GM12878 (cell line): Measurements from ENCODE around the gene YAF2. TPM values are rescaled to one million over a fixed set of nuclear protein-coding genes. Genes with fewer than 3 reads are reported as not detected.

ENCODE experiments used
- ATAC-seq: fragments of 200-7000 bp; cut with Tn5 transposase; 3 replicates; pipeline ENCODE4 v1.9.1; 2020; ENCODE audit warnings: mild to moderate bottlenecking, moderate library complexity
- BruUV-seq: library from RNA; stranded (reverse); fragments of 400-500 nt; replicated peaks from 2 replicates; lab custom pipeline; 2021; lab: Mats Ljungman, UMichigan
- CTCF ChIA-PET: fragments of 300-600 bp; sonication (Branson Sonifier 250); formaldehyde crosslinking; extraction: SDS; loops from one replicate; lab custom pipeline; 2021; ENCODE audit warnings: inconsistent platforms; lab: Yijun Ruan, JAX
- POLR2A ChIA-PET: fragments of 350-600 bp; formaldehyde crosslinking; extraction: SDS; loops from one replicate; lab custom pipeline; 2021; ENCODE audit warnings: inconsistent platforms; lab: Charles Lee
- RAD21 ChIA-PET: fragments of 300-600 bp; sonication (Branson Sonifier 250); formaldehyde crosslinking; loops from one replicate; lab custom pipeline; 2023; ENCODE audit warnings: antibody characterized with exemption; ENCODE audit not compliant: unreplicated experiment; lab: Charles Lee
- SMC1A ChIA-PET: fragments of 300-600 bp; sonication (Branson Sonifier 250); formaldehyde crosslinking; loops from one replicate; lab custom pipeline; 2023; ENCODE audit not compliant: unreplicated experiment, uncharacterized antibody; lab: Charles Lee
- DNase-seq: peaks from one replicate; pipeline ENCODE4 v3.0.0-alpha.2; 2011; ENCODE audit warnings: low read depth, low spot score
- FAIRE-seq: peaks from 3 replicates; lab custom pipeline; 2011; peaks lifted over from hg19 to GRCh38; lab: Jason Lieb, UNC
- H2AFZ ChIP-seq: 2 replicates; pipeline ENCODE4 v1.6.0; 2011; ENCODE audit warnings: low read depth, low read length, control low read depth; ENCODE audit not compliant: control insufficient read depth
- H3K27ac ChIP-seq: 2 replicates; pipeline ENCODE4 v1.5.1; 2011; ENCODE audit warnings: control low read depth; ENCODE audit not compliant: control insufficient read depth, insufficient read depth
- H3K27me3 ChIP-seq, 2 experiments: replicated peaks in 1 of 2; 2 replicates each; pipeline versions ENCODE4 v1.6.0 to v1.6.1; 2011; ENCODE audit warnings: low read length in 1 of 2; ENCODE audit not compliant: control insufficient read depth in 2 of 2, insufficient read depth in 2 of 2
- H3K36me3 ChIP-seq, 2 experiments: 2 replicates each; pipeline ENCODE4 v1.5.1; 2011; ENCODE audit warnings: low read length in 1 of 2; ENCODE audit not compliant: control insufficient read depth in 2 of 2, insufficient read depth in 2 of 2
- H3K4me1 ChIP-seq: 2 replicates; pipeline ENCODE4 v1.6.1; 2011; ENCODE audit warnings: mild to moderate bottlenecking, low read length, moderate library complexity, mixed read lengths; ENCODE audit not compliant: control insufficient read depth, insufficient read depth
- H3K4me2 ChIP-seq: 2 replicates; pipeline ENCODE4 v1.6.0; 2011; ENCODE audit warnings: control low read depth; ENCODE audit not compliant: control insufficient read depth, insufficient read depth
- H3K4me3 ChIP-seq: fragments of 200-600 bp; sonication (generic); 2 replicates; pipeline ENCODE4 v1.5.1; 2016
- H3K79me2 ChIP-seq: 2 replicates; pipeline ENCODE4 v1.6.0; 2011; ENCODE audit warnings: low read length; ENCODE audit not compliant: control insufficient read depth, insufficient read depth
- H3K9ac ChIP-seq: 2 replicates; pipeline ENCODE4 v1.8.0; 2011; ENCODE audit warnings: low read length, control low read depth, mixed read lengths; ENCODE audit not compliant: control insufficient read depth, insufficient read depth
- H3K9me3 ChIP-seq: replicated peaks from 3 replicates; pipeline ENCODE4 v1.5.1; 2011; ENCODE audit warnings: mild to moderate bottlenecking, low read length; ENCODE audit not compliant: control insufficient read depth, insufficient read depth
- H4K20me1 ChIP-seq: 2 replicates; pipeline ENCODE4 v1.6.0; 2011; ENCODE audit not compliant: control insufficient read depth, insufficient read depth
- BMI1 ChIP-seq: fragments of 450-650 bp; IDR thresholded peaks from 2 replicates; pipeline ENCODE4 v1.6.1; 2016; ENCODE audit warnings: mild to moderate bottlenecking, moderate library complexity, borderline replicate concordance
- CHD1 ChIP-seq: IDR thresholded peaks from 2 replicates; pipeline ENCODE4 v1.6.1; 2012; ENCODE audit warnings: low read depth, low read length, improper control_type of control experiment
- DPF2 ChIP-seq: fragments of 450-650 bp; IDR thresholded peaks from 2 replicates; pipeline ENCODE4 v1.6.1; 2017; ENCODE audit warnings: mild to moderate bottlenecking
- EGR1 ChIP-seq, 2 experiments: IDR thresholded peaks; 1 replicate in 1 of 2; 2 replicates in 1 of 2; pipeline ENCODE4 v1.6.1; 2011 to 2012; ENCODE audit warnings: low read depth in 2 of 2, low read length in 2 of 2, borderline replicate concordance in 1 of 2, mild to moderate bottlenecking in 1 of 2, moderate library complexity in 1 of 2
- FOXM1 ChIP-seq: IDR thresholded peaks from 2 replicates; pipeline ENCODE4 v1.6.1; 2012; ENCODE audit warnings: low read depth, mild to moderate bottlenecking, inconsistent platforms, low read length, moderate library complexity
- HDAC6 ChIP-seq: fragments of 200-600 bp; sonication (generic); IDR thresholded peaks from one replicate; pipeline ENCODE4 v1.8.0; 2017; ENCODE audit warnings: antibody characterized with exemption; ENCODE audit not compliant: unreplicated experiment
- KDM1A ChIP-seq: fragments of 200-600 bp; sonication (generic); IDR thresholded peaks from 2 replicates; pipeline ENCODE4 v1.6.1; 2016; ENCODE audit warnings: borderline replicate concordance
- MEF2B ChIP-seq: fragments of 450-650 bp; IDR thresholded peaks from 2 replicates; pipeline ENCODE4 v1.6.1; 2018; ENCODE audit warnings: mild to moderate bottlenecking, moderate library complexity; ENCODE audit not compliant: partially characterized antibody, poor library complexity, severe bottlenecking
- NFIC ChIP-seq: IDR thresholded peaks from 2 replicates; pipeline ENCODE4 v1.6.1; 2012; ENCODE audit warnings: low read depth, mild to moderate bottlenecking, inconsistent platforms, low read length, moderate library complexity
- NFYB ChIP-seq: IDR thresholded peaks from 2 replicates; pipeline ENCODE4 v1.6.1; 2011; ENCODE audit warnings: low read depth, mild to moderate bottlenecking, low read length, improper control_type of control experiment, moderate library complexity; ENCODE audit not compliant: insufficient read depth
- NRF1 ChIP-seq: conservative IDR thresholded peaks from 2 replicates; pipeline ENCODE4 v1.6.1; 2011; ENCODE audit warnings: mild to moderate bottlenecking, low read depth, low read length, improper control_type of control experiment
- PAX8 ChIP-seq: fragments of 450-650 bp; IDR thresholded peaks from 2 replicates; pipeline ENCODE4 v1.6.1; 2017; ENCODE audit warnings: mild to moderate bottlenecking, moderate library complexity
- SPI1 ChIP-seq: IDR thresholded peaks from 2 replicates; pipeline ENCODE4 v1.6.1; 2011; ENCODE audit warnings: low read depth, mild to moderate bottlenecking, low read length, moderate library complexity, borderline replicate concordance; ENCODE audit not compliant: insufficient read depth
- YBX1 ChIP-seq: fragments of 450-650 bp; IDR thresholded peaks from 2 replicates; pipeline ENCODE4 v1.6.1; 2016; ENCODE audit warnings: antibody characterized with exemption
- ZNF687 ChIP-seq: fragments of 450-650 bp; IDR thresholded peaks from 2 replicates; pipeline ENCODE4 v1.6.1; 2017; ENCODE audit warnings: mild to moderate bottlenecking, moderate library complexity
- WGBS: methylation state at CpG from one replicate; pipeline ENCODE4 v1.1.6; 2016; ENCODE audit warnings: low lambda C conversion rate; ENCODE audit not compliant: insufficient replicate concordance, insufficient coverage; ENCODE audit errors: missing lambda C conversion rate; 5-methylcytosine and 5-hydroxymethylcytosine counted together
- in situ Hi-C: fragments of 300-500 bp; cut with MboI; formaldehyde crosslinking; loops from 9 replicates; pipeline ENCODE4 v1.14.3; 2018; ENCODE audit warnings: mixed read lengths
- intact Hi-C: fragments of 100-400 bp; cut with micrococcal nuclease; formaldehyde crosslinking; loops from one replicate; pipeline ENCODE4 v1.14.2; 2022; ENCODE audit not compliant: unreplicated experiment
- polyA plus RNA-seq, 11 experiments: library from polyadenylated mRNA; depleted of rRNA in 4 of 11; unstranded in 6 of 11; stranded (reverse) in 5 of 11; fragments of >200 nt; fragmentation: Nextera tagmentation in 4 of 11; fragmentation: Illumina TruSeq in 1 of 11; extraction: Ambion mirVana in 4 of 11; extraction: Trizol in 1 of 11; gene quantifications; 1 replicate in 1 of 11; 2 replicates in 10 of 11; pipeline versions ENCODE4 v1.2.1 to v1.2.3, GENCODE V29; 2011 to 2016; ENCODE audit warnings: inconsistent platforms in 2 of 11, missing spikeins in 2 of 11, low read depth in 1 of 11
- total RNA-seq, 4 experiments: library from RNA; depleted of rRNA in 3 of 4; stranded (reverse); fragments of >200 nt in 3 of 4; fragmentation: Illumina TruSeq in 1 of 4; extraction: Trizol in 1 of 4; gene quantifications; 2 replicates each; pipeline versions ENCODE4 v1.2.1 to v1.2.3, GENCODE V29; 2013 to 2021
- TF ChIP-seq, protein P1 (sequence below): fragments of 450-650 bp; IDR thresholded peaks from 2 replicates; pipeline ENCODE4 v1.6.1; 2016; ENCODE audit warnings: mild to moderate bottlenecking
- TF ChIP-seq, protein P2 (sequence below): fragments of 450-650 bp; IDR thresholded peaks from 2 replicates; pipeline ENCODE4 v1.6.1; 2017; ENCODE audit warnings: mild to moderate bottlenecking
- TF ChIP-seq, protein P3 (sequence below): IDR thresholded peaks from 2 replicates; pipeline ENCODE4 v1.6.1; 2011; ENCODE audit warnings: low read depth, low read length, improper control_type of control experiment, borderline replicate concordance

Gene YAF2
- total and polyA plus RNA-seq, 10 of the 15 experiments (the other 5 are each of a cell fraction or from before 2014, with no cell fraction given): 18.8 to 36.6 (median 23.0) TPM

DNA sequence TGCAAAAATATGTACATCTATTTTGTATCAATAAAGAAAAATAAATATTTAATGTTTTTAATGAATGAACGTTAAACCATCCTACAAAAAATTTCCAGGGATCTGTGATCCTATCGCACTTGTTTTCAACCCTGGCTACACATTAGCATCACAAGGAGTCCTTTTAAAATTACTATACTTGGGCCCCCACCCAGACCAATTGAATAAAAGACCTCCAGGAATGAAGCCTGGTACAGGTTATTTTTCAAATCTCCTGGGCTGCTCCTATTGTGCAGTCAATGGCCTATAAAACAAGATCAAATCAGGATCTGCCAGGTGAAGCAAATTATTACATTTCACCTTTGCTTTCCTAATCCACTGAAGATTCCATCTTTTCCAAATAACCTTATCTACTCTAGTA, 59.9 kb downstream of the YAF2 start:
- ATAC-seq (no peak), FAIRE-seq (no peak), DNase-seq (no peak)
- Histone ChIP-seq H3K4me3 (no peak overlapping the region), H3K4me2 (no peak overlapping the region), H3K9ac (no peak overlapping the region), H3K4me1 (no peaks in the 10 kb centered on the region), H3K79me2 (no peaks in the 10 kb centered on the region), H3K27me3 (no peaks in the 10 kb centered on the region), H4K20me1 (no peaks in the 10 kb centered on the region), H3K27ac (no peak overlapping the region), H2AFZ (no peak overlapping the region), H3K36me3 (peaks cover 0 to 19% of the 10 kb centered on the region in 2 experiments; a peak in 3 of 4 replicates), H3K9me3 (no peaks in the 10 kb centered on the region; the same call in 1 of the 3 replicates)
- in situ Hi-C loops (no loop called here), intact Hi-C loops (no loop called here)
- ChIA-PET CTCF (no interaction called here), RAD21 (no interaction called here), SMC1A (no interaction called here), POLR2A (no interaction called here)
- TF ChIP-seq NFIC (no peak), HDAC6 (no peak), NFYB (no peak), ZNF687 (no peak), NRF1 (no peak), KDM1A (no peak), BMI1 (no peak), FOXM1 (no peak), SPI1 (no peak), EGR1 (IDR thresholded peaks at IDR 0.05; ENCODE audit: borderline replicate concordance in 1 of 2, low read depth in 2 of 2, low read length in 2 of 2) (no peak), DPF2 (no peak), PAX8 (no peak), CHD1 (no peak), YBX1 (no peak), MEF2B (no peak)
- TF ChIP-seq, protein P1, sequence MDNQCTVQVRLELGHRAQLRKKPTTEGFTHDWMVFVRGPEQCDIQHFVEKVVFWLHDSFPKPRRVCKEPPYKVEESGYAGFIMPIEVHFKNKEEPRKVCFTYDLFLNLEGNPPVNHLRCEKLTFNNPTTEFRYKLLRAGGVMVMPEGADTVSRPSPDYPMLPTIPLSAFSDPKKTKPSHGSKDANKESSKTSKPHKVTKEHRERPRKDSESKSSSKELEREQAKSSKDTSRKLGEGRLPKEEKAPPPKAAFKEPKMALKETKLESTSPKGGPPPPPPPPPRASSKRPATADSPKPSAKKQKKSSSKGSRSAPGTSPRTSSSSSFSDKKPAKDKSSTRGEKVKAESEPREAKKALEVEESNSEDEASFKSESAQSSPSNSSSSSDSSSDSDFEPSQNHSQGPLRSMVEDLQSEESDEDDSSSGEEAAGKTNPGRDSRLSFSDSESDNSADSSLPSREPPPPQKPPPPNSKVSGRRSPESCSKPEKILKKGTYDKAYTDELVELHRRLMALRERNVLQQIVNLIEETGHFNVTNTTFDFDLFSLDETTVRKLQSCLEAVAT: no peak
- TF ChIP-seq, protein P2, sequence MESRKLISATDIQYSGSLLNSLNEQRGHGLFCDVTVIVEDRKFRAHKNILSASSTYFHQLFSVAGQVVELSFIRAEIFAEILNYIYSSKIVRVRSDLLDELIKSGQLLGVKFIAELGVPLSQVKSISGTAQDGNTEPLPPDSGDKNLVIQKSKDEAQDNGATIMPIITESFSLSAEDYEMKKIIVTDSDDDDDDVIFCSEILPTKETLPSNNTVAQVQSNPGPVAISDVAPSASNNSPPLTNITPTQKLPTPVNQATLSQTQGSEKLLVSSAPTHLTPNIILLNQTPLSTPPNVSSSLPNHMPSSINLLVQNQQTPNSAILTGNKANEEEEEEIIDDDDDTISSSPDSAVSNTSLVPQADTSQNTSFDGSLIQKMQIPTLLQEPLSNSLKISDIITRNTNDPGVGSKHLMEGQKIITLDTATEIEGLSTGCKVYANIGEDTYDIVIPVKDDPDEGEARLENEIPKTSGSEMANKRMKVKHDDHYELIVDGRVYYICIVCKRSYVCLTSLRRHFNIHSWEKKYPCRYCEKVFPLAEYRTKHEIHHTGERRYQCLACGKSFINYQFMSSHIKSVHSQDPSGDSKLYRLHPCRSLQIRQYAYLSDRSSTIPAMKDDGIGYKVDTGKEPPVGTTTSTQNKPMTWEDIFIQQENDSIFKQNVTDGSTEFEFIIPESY: no peak
- TF ChIP-seq, protein P3, sequence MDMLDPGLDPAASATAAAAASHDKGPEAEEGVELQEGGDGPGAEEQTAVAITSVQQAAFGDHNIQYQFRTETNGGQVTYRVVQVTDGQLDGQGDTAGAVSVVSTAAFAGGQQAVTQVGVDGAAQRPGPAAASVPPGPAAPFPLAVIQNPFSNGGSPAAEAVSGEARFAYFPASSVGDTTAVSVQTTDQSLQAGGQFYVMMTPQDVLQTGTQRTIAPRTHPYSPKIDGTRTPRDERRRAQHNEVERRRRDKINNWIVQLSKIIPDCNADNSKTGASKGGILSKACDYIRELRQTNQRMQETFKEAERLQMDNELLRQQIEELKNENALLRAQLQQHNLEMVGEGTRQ: no peak
- no TSS peak for BruUV-seq
- 98% methylated on average over 2 of the region's 2 CpGs for WGBS
